ENCODE data around the gene RAD9A.

GRCh38 chr11:67357831-67358670 lies 33.7 kb upstream of the RAD9A start:
- no peak for TF ChIP-seq EZH2phosphoT487 (IDR thresholded peaks at IDR 0.05)
- TF ChIP-seq CTCF (IDR thresholded peaks at IDR 0.05) = no peak
- TF ChIP-seq EZH2 (IDR thresholded peaks at IDR 0.05) = no peak
